ENCODE data around the gene DISP2. TPM values are rescaled to one million over a fixed set of nuclear protein-coding genes. Genes with fewer than 3 reads are reported as not detected.
A peak's percentile ranks its signal among the peaks of the same experiment; 100 is the strongest.

DISP2 gene
- polyA plus RNA-seq (ENCODE audit: insufficient read length in 3 of 3), result under 1 TPM; 0.08 to 0.79 (median 0.51) TPM

- no peak for DNase-seq (ENCODE audit: low read depth in 3 of 3, low spot score in 2 of 3)
Observed at GRCh38 chr15:40357723-40358470, at the start of gene DISP2. DISP2 (plus strand) TSS chr15:40358219; CDS start chr15:40358322, 103 bp downstream.

GRCh38 chr15:40309344-40309862 lies 48.6 kb upstream of the DISP2 start:
- DNase-seq (ENCODE audit: low read depth in 3 of 3, low spot score in 2 of 3), result no peak

GRCh38 chr15:40310001-40310959 lies 47.7 kb upstream of the DISP2 start:
- no peak for DNase-seq (ENCODE audit: low read depth in 3 of 3, low spot score in 2 of 3)

GRCh38 chr15:40310993-40311392 lies 47.0 kb upstream of the DISP2 start:
- no peak for DNase-seq (ENCODE audit: low read depth in 3 of 3, low spot score in 2 of 3)

- DNase-seq (ENCODE audit: low read depth in 3 of 3, low spot score in 2 of 3), result no peak
Observed at GRCh38 chr15:40312370-40313158, 45.5 kb upstream of the DISP2 start.

- DNase-seq (ENCODE audit: low read depth in 3 of 3, low spot score in 2 of 3), result no peak
Observed at GRCh38 chr15:40313531-40314398, 44.3 kb upstream of the DISP2 start.

GRCh38 chr15:40314723-40315276 lies 43.2 kb upstream of the DISP2 start:
- no peak for DNase-seq (ENCODE audit: low read depth in 3 of 3, low spot score in 2 of 3)

GRCh38 chr15:40316931-40317330 lies 41.1 kb upstream of the DISP2 start:
- DNase-seq (ENCODE audit: low read depth in 3 of 3, low spot score in 2 of 3), result no peak

- DNase-seq (ENCODE audit: low read depth in 3 of 3, low spot score in 2 of 3), result no peak
Observed at GRCh38 chr15:40317580-40317979, 40.4 kb upstream of the DISP2 start.

- DNase-seq (ENCODE audit: low read depth in 3 of 3, low spot score in 2 of 3), result no peak
Observed at GRCh38 chr15:40320409-40320808, 37.6 kb upstream of the DISP2 start.

- no peak for DNase-seq (ENCODE audit: low read depth in 3 of 3, low spot score in 2 of 3)
Observed at GRCh38 chr15:40320931-40321371, 37.1 kb upstream of the DISP2 start.

GRCh38 chr15:40322531-40323238 lies 35.3 kb upstream of the DISP2 start:
- no peak for DNase-seq (ENCODE audit: low read depth in 3 of 3, low spot score in 2 of 3)

- DNase-seq (ENCODE audit: low read depth in 3 of 3, low spot score in 2 of 3), result peak; percentile 81 to 90 (median 85)
Observed at GRCh38 chr15:40323239-40323952, 34.6 kb upstream of the DISP2 start, which contains the start of gene INAFM2. INAFM2 (plus strand) TSS chr15:40323692; CDS start chr15:40324056, 364 bp downstream.

- no peak for DNase-seq (ENCODE audit: low read depth in 3 of 3, low spot score in 2 of 3)
Observed at GRCh38 chr15:40323953-40324937, 33.8 kb upstream of the DISP2 start.

- DNase-seq (ENCODE audit: low read depth in 3 of 3, low spot score in 2 of 3), result no peak
Observed at GRCh38 chr15:40325188-40325587, 32.8 kb upstream of the DISP2 start.

GRCh38 chr15:40325700-40326099 lies 32.3 kb upstream of the DISP2 start:
- DNase-seq (ENCODE audit: low read depth in 3 of 3, low spot score in 2 of 3), result no peak

- DNase-seq (ENCODE audit: low read depth in 3 of 3, low spot score in 2 of 3), result no peak
Observed at GRCh38 chr15:40327457-40327856, 30.6 kb upstream of the DISP2 start.

Measured in right renal cortex interstitium (tissue), 3 donors.